ENCODE data around the gene FAM151B.

DNA sequence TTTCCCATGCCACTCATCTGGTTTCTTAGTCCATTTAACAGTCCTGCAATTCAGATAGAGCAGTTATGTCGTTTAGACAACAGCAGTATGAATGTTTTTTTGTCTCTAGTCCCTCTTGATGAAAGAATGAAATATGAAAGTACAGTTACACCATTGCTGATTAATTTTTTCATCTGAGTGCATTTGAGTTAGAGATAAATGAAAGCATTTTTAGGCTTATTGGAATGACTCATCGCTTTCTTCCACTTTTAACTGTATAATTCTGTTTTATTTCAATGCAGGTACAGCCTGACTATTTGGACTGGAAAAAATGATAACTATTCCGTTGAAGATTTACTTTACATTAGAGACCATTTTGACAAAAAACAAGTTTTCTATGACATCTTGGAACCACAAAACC is 53.5 kb downstream of the FAM151B start:
- TF ChIP-seq, protein P1, sequence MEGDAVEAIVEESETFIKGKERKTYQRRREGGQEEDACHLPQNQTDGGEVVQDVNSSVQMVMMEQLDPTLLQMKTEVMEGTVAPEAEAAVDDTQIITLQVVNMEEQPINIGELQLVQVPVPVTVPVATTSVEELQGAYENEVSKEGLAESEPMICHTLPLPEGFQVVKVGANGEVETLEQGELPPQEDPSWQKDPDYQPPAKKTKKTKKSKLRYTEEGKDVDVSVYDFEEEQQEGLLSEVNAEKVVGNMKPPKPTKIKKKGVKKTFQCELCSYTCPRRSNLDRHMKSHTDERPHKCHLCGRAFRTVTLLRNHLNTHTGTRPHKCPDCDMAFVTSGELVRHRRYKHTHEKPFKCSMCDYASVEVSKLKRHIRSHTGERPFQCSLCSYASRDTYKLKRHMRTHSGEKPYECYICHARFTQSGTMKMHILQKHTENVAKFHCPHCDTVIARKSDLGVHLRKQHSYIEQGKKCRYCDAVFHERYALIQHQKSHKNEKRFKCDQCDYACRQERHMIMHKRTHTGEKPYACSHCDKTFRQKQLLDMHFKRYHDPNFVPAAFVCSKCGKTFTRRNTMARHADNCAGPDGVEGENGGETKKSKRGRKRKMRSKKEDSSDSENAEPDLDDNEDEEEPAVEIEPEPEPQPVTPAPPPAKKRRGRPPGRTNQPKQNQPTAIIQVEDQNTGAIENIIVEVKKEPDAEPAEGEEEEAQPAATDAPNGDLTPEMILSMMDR (optimal IDR thresholded peaks at IDR 0.05 in 1 of 3, IDR thresholded peaks at IDR 0.05 in 1 of 3, conservative IDR thresholded peaks at IDR 0.05 in 1 of 3; ENCODE audit: extremely low read depth in 1 of 3, insufficient read depth in 2 of 3, low read length in 3 of 3) = no peak
- TF ChIP-seq EZH2 (IDR thresholded peaks at IDR 0.05; ENCODE audit: low read length) = no peak

Data from keratinocyte (primary cell).